DND-41 (cell line): Measurements from ENCODE around the gene OBP2B.
"Not testable (repeated sequence)": the region's sequence is repeated elsewhere in the genome, so short reads cannot be mapped to it uniquely, and the experiment has no call there.

ENCODE experiments used
- EZH2 ChIP-seq: IDR thresholded peaks from 3 replicates; pipeline ENCODE4 v1.6.1; 2012; ENCODE audit warnings: borderline replicate concordance, low read depth, mild to moderate bottlenecking, moderate library complexity, low read length, inconsistent platforms; ENCODE audit not compliant: severe bottlenecking
- TF ChIP-seq, protein P1 (sequence below): IDR thresholded peaks from 2 replicates; pipeline ENCODE4 v1.5.1; 2012; ENCODE audit warnings: borderline replicate concordance, low read length, moderate library complexity, mild to moderate bottlenecking; ENCODE audit not compliant: poor library complexity, severe bottlenecking; ENCODE audit errors: extremely low read depth

DNA sequence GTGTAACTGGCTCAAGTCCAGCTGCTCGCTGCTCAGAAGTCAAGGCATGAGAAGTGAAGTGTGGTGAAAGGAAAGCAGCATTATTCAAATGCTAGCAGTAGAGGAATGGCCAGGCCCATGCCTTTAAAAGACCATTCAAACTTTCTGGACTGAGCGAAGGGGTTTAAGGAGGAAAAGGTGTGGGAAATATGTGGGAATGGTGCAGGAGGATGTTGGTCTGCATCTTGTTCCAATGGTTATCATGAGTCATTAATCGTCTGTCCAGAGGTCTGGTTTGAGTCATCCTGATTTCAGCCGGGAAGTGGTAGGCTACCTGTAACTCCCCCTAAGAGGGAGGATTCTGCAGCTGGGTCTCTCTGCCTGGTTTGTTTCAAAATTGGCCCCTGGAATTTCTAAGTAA lies 5.2 kb upstream of the OBP2B start:
- TF ChIP-seq, protein P1, sequence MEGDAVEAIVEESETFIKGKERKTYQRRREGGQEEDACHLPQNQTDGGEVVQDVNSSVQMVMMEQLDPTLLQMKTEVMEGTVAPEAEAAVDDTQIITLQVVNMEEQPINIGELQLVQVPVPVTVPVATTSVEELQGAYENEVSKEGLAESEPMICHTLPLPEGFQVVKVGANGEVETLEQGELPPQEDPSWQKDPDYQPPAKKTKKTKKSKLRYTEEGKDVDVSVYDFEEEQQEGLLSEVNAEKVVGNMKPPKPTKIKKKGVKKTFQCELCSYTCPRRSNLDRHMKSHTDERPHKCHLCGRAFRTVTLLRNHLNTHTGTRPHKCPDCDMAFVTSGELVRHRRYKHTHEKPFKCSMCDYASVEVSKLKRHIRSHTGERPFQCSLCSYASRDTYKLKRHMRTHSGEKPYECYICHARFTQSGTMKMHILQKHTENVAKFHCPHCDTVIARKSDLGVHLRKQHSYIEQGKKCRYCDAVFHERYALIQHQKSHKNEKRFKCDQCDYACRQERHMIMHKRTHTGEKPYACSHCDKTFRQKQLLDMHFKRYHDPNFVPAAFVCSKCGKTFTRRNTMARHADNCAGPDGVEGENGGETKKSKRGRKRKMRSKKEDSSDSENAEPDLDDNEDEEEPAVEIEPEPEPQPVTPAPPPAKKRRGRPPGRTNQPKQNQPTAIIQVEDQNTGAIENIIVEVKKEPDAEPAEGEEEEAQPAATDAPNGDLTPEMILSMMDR = not testable (repeated sequence)
- not testable (repeated sequence) for TF ChIP-seq EZH2
